HepG2 (cell line): ENCODE data around the gene NELFB. TPM values are rescaled to one million over a fixed set of nuclear protein-coding genes. Genes with fewer than 3 reads are reported as not detected.

Experiments used
- ATAC-seq: fragments of 200-7000 bp; cut with Tn5 transposase; 3 replicates; pipeline ENCODE4 v1.9.1; 2020; ENCODE audit warnings: mild to moderate bottlenecking, moderate library complexity
- BruUV-seq: library from RNA; stranded (reverse); fragments of 400-500 nt; replicated peaks from 2 replicates; lab custom pipeline; 2021; lab: Mats Ljungman, UMichigan
- CTCF ChIA-PET: fragments of 300-600 bp; formaldehyde crosslinking; extraction: SDS; loops from one replicate; lab custom pipeline; 2021; ENCODE audit warnings: low total read pairs, inconsistent platforms, low intra/inter-chr PET ratio; lab: Yijun Ruan, JAX
- POLR2A ChIA-PET: fragments of 350-600 bp; sonication (Branson Sonifier 250); formaldehyde crosslinking; loops from one replicate; lab custom pipeline; 2020; ENCODE audit warnings: antibody characterized with exemption, inconsistent platforms; lab: Yijun Ruan, JAX
- DNase-seq: peaks from one replicate; pipeline ENCODE4 v3.0.0-alpha.2; 2015; ENCODE audit warnings: low spot score
- FAIRE-seq: peaks from 3 replicates; lab custom pipeline; 2011; peaks lifted over from hg19 to GRCh38; lab: Jason Lieb, UNC
- H2AFZ ChIP-seq: one replicate; pipeline ENCODE4 v1.6.1; 2011; ENCODE audit warnings: low read length, inconsistent platforms
- H3K27ac ChIP-seq: fragments of 300-600 bp; 3 replicates; pipeline ENCODE4 v1.8.0; 2011; ENCODE audit warnings: mixed run types, mild to moderate bottlenecking, mixed read lengths, low read length, inconsistent platforms; ENCODE audit not compliant: insufficient read depth; ENCODE audit errors: extremely low read length
- H3K27me3 ChIP-seq, 2 experiments: fragments of 200-600 bp in 1 of 2; 2 replicates in 1 of 2; 3 replicates in 1 of 2; pipeline versions ENCODE4 v1.6.0 to v1.8.0; 2011; ENCODE audit warnings: low read length in 2 of 2, mild to moderate bottlenecking in 2 of 2, moderate library complexity in 2 of 2, inconsistent platforms in 1 of 2; ENCODE audit not compliant: insufficient read depth in 2 of 2, control insufficient read depth in 1 of 2
- H3K36me3 ChIP-seq, 2 experiments: fragments of 200-600 bp in 1 of 2; replicated peaks in 1 of 2; 2 replicates in 1 of 2; 3 replicates in 1 of 2; pipeline versions ENCODE4 v1.5.1 to v1.8.0; 2011; ENCODE audit warnings: low read length in 2 of 2, inconsistent platforms in 1 of 2; ENCODE audit not compliant: insufficient read depth in 2 of 2, control insufficient read depth in 1 of 2
- H3K4me1 ChIP-seq: 2 replicates; pipeline ENCODE4 v1.5.1; 2012; ENCODE audit warnings: low read length, inconsistent platforms; ENCODE audit not compliant: insufficient read depth
- H3K4me2 ChIP-seq: 2 replicates; pipeline ENCODE4 v1.6.0; 2011; ENCODE audit warnings: low read depth, low read length, inconsistent platforms
- H3K4me3 ChIP-seq, 3 experiments: fragments of 200-600 bp in 1 of 3; sonication (generic), shearing (Covaris generic) in 1 of 3; replicated peaks in 1 of 3; 2 replicates each; pipeline ENCODE4 v1.5.1; 2011 to 2016; ENCODE audit warnings: low read length in 3 of 3, inconsistent platforms in 2 of 3, low read depth in 2 of 3, mild to moderate bottlenecking in 2 of 3, control low read depth in 1 of 3, mixed read lengths in 1 of 3; ENCODE audit not compliant: insufficient read depth in 1 of 3
- H3K79me2 ChIP-seq: one replicate; pipeline ENCODE4 v1.6.1; 2011; ENCODE audit warnings: low read length, inconsistent platforms; ENCODE audit not compliant: insufficient read depth
- H3K9ac ChIP-seq: 2 replicates; pipeline ENCODE4 v1.6.0; 2011; ENCODE audit warnings: mild to moderate bottlenecking, low read depth, low read length, inconsistent platforms; ENCODE audit not compliant: insufficient read depth
- H3K9me3 ChIP-seq: 2 replicates; pipeline ENCODE4 v1.5.1; 2012; ENCODE audit warnings: mild to moderate bottlenecking, low read length
- H4K20me1 ChIP-seq: 2 replicates; pipeline ENCODE4 v1.6.0; 2011; ENCODE audit warnings: inconsistent platforms, mild to moderate bottlenecking, low read length, moderate library complexity; ENCODE audit not compliant: insufficient read depth
- ATAD3A ChIP-seq: sonication (generic); formaldehyde crosslinking; IDR thresholded peaks from 2 replicates; pipeline ENCODE4 v1.4.0; 2020; ENCODE audit warnings: missing genetic modification reagents
- FOXM1 ChIP-seq: sonication (generic); formaldehyde crosslinking; IDR thresholded peaks from 2 replicates; pipeline ENCODE4 v1.5.0; 2020; ENCODE audit warnings: missing genetic modification reagents
- GATA4 ChIP-seq: sonication (generic); IDR thresholded peaks from 2 replicates; pipeline ENCODE4 v1.6.1; 2016; ENCODE audit warnings: antibody characterized with exemption, low read depth, borderline replicate concordance
- GZF1 ChIP-seq: sonication (generic); formaldehyde crosslinking; IDR thresholded peaks from 2 replicates; pipeline ENCODE4 v1.5.1; 2020; ENCODE audit warnings: mild to moderate bottlenecking, missing genetic modification reagents
- MEF2D ChIP-seq: sonication (generic); formaldehyde crosslinking; IDR thresholded peaks from 2 replicates; pipeline ENCODE4 v1.5.1; 2020; ENCODE audit warnings: mild to moderate bottlenecking, missing genetic modification reagents
- MEIS1 ChIP-seq: sonication (generic); formaldehyde crosslinking; IDR thresholded peaks from 2 replicates; pipeline ENCODE4 v1.9.0; 2021; ENCODE audit warnings: mild to moderate bottlenecking, missing genetic modification reagents, moderate library complexity, borderline replicate concordance
- PHB2 ChIP-seq: fragments of 450-650 bp; IDR thresholded peaks from 2 replicates; pipeline ENCODE4 v1.6.1; 2018; ENCODE audit not compliant: partially characterized antibody
- PRMT3 ChIP-seq: sonication (generic); formaldehyde crosslinking; IDR thresholded peaks from 2 replicates; pipeline ENCODE4 v1.8.1; 2022; ENCODE audit warnings: low read depth, mild to moderate bottlenecking, moderate library complexity, missing genetic modification reagents, borderline replicate concordance
- SCMH1 ChIP-seq: sonication (generic); formaldehyde crosslinking; IDR thresholded peaks from 2 replicates; pipeline ENCODE4 v1.9.0; 2021; ENCODE audit warnings: missing genetic modification reagents, mild to moderate bottlenecking, borderline replicate concordance
- TEAD2 ChIP-seq: sonication (generic); formaldehyde crosslinking; IDR thresholded peaks from 2 replicates; pipeline ENCODE4 v1.9.0; 2021; ENCODE audit warnings: missing genetic modification reagents
- ZBTB38 ChIP-seq: sonication (generic); formaldehyde crosslinking; IDR thresholded peaks from 2 replicates; pipeline ENCODE4 v1.5.1; 2020; ENCODE audit warnings: mild to moderate bottlenecking, missing genetic modification reagents
- ZNF10 ChIP-seq: sonication (generic); formaldehyde crosslinking; IDR thresholded peaks from 2 replicates; pipeline ENCODE4 v1.4.0; 2020; ENCODE audit warnings: mild to moderate bottlenecking, low read depth, missing genetic modification reagents, borderline replicate concordance
- ZNF296 ChIP-seq: sonication (generic); formaldehyde crosslinking; conservative IDR thresholded peaks from 2 replicates; pipeline ENCODE4 v1.5.0; 2020; ENCODE audit warnings: mild to moderate bottlenecking, missing genetic modification reagents
- ZNF572 ChIP-seq: sonication (generic); formaldehyde crosslinking; IDR thresholded peaks from 2 replicates; pipeline ENCODE4 v1.5.1; 2020; ENCODE audit warnings: mild to moderate bottlenecking, missing genetic modification reagents
- WGBS: methylation state at CpG from one replicate; pipeline ENCODE4 v1.1.6; 2017; ENCODE audit warnings: low lambda C conversion rate; 5-methylcytosine and 5-hydroxymethylcytosine counted together
- in situ Hi-C: cut with HindIII; loops from 2 replicates; pipeline ENCODE4 v1.10.0; 2017; ENCODE audit warnings: low pct_unique_long_range_greater_than_20kb; ENCODE audit not compliant: extremely low pct_ligation_motif_present
- intact Hi-C: fragments of 100-400 bp; cut with micrococcal nuclease; formaldehyde crosslinking; loops from one replicate; pipeline ENCODE4 v1.10.0; 2022; ENCODE audit not compliant: unreplicated experiment
- polyA plus RNA-seq, 8 experiments: library from polyadenylated mRNA; depleted of rRNA in 3 of 8; stranded (reverse) in 7 of 8; unstranded in 1 of 8; fragments of >200 nt; fragmentation: Illumina TruSeq in 4 of 8; extraction: Trizol in 4 of 8; gene quantifications; 2 replicates each; pipeline versions ENCODE4 v1.2.1 to v1.2.3, GENCODE V29; 2011 to 2016; ENCODE audit warnings: low read depth in 4 of 8, missing spikeins in 1 of 8, mixed read lengths in 1 of 8; ENCODE audit not compliant: insufficient read depth in 1 of 8
- total RNA-seq, 5 experiments: library from RNA; depleted of rRNA; stranded (reverse); fragments of >200 nt; fragmentation: Illumina TruSeq; extraction: Trizol; gene quantifications; 2 replicates each; pipeline ENCODE4 v1.2.3, GENCODE V29; 2016; ENCODE audit warnings: low read depth in 1 of 5
- TF ChIP-seq, protein P1 (sequence below): sonication (generic); formaldehyde crosslinking; IDR thresholded peaks from 2 replicates; pipeline ENCODE4 v1.5.1; 2020; ENCODE audit warnings: mild to moderate bottlenecking, missing genetic modification reagents, borderline replicate concordance

NELFB gene
- total and polyA plus RNA-seq, 2 of the 13 experiments (the other 11 are each of a cell fraction or from before 2014, with no cell fraction given), result 26.5 to 45.8 TPM

DNA sequence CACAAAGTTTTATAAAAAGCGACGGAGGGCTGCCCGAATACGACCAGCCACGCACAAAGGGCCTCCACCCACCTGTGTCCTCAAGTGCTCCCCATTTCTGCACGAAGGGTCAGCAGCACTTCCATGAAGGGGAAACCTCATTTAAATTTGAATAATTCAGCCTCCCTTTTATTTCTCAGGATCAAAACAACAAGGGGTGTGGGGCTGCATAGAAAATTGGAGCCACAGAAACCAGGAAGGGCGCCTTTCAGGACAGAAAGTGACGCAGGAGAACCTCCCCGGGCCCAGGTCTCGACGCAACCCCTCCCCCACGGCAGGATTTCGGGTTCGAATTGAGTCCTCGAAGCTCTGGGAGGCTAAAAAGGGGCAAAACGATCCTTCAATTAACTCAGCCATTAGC, 44.8 kb downstream of the NELFB start:
- H3K9ac ChIP-seq, result no peak overlapping the region
- H3K27ac ChIP-seq, result no peak overlapping the region
- no peaks in the 10 kb centered on the region for H4K20me1 ChIP-seq
- FAIRE-seq (no peak), DNase-seq (no peak), ATAC-seq (no peak)
- ChIA-PET CTCF (interaction anchor here (0.6 kb wide), 1 partner anchor 19 kb away, joined by 3 read pairs; no protein-coding TSS in a partner anchor), POLR2A (no interaction called here)
- H3K4me3 ChIP-seq, result no peak overlapping the region
- peaks cover 12 to 66% of the 10 kb centered on the region in 2 experiments for H3K27me3 ChIP-seq
- no peak overlapping the region for H2AFZ ChIP-seq
- no peaks in the 10 kb centered on the region for H3K79me2 ChIP-seq
- TSS peak; percentile 63 for BruUV-seq
- peak overlapping the region; percentile 27; the same call in 1 of the 2 replicates for H3K4me2 ChIP-seq
- intact Hi-C loops (loop anchor here (10.0 kb wide), 1 partner anchor 105 kb away; no protein-coding TSS in a partner anchor), in situ Hi-C loops (no loop called here)
- H3K9me3 ChIP-seq, result no peaks in the 10 kb centered on the region
- TF ChIP-seq MEF2D (CRISPR knock-in tag), result no peak
- no peak for TF ChIP-seq ZBTB38 (CRISPR knock-in tag)
- no peak for TF ChIP-seq PRMT3 (CRISPR knock-in tag)
- TF ChIP-seq TEAD2 (CRISPR knock-in tag), result no peak
- TF ChIP-seq, protein P1, sequence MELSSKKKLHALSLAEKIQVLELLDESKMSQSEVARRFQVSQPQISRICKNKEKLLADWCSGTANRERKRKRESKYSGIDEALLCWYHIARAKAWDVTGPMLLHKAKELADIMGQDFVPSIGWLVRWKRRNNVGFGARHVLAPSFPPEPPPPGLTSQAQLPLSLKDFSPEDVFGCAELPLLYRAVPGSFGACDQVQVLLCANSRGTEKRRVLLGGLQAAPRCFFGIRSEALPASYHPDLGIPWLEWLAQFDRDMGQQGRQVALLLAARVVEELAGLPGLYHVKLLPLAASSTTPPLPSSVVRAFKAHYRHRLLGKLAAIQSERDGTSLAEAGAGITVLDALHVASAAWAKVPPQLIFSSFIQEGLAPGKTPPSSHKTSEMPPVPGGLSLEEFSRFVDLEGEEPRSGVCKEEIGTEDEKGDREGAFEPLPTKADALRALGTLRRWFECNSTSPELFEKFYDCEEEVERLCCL (CRISPR knock-in tag), result no peak
- TF ChIP-seq ATAD3A (CRISPR knock-in tag), result no peak
- no peak for TF ChIP-seq PHB2
- TF ChIP-seq GATA4, result no peak
- no peak for TF ChIP-seq ZNF296 (CRISPR knock-in tag)
- no peak for TF ChIP-seq FOXM1 (CRISPR knock-in tag)
- no peak for TF ChIP-seq SCMH1
- TF ChIP-seq GZF1, result no peak
- no peak for TF ChIP-seq ZNF10 (CRISPR knock-in tag)
- no peak for TF ChIP-seq MEIS1 (CRISPR knock-in tag)
- no peak for TF ChIP-seq ZNF572
- WGBS, result 29% methylated on average over 16 of the region's 16 CpGs
- no peaks in the 10 kb centered on the region for H3K36me3 ChIP-seq
- H3K4me1 ChIP-seq, result peaks cover 71% of the 10 kb centered on the region
